K562 (cell line): ENCODE results near the gene THADA. TPM values are rescaled to one million over a fixed set of nuclear protein-coding genes. Genes with fewer than 3 reads are reported as not detected.
A peak's percentile ranks its signal among the peaks of the same experiment; 100 is the strongest.

Experiments used
- ATAC-seq: fragments of 200-7000 bp; cut with Tn5 transposase; 3 replicates; pipeline ENCODE4 v1.9.1; 2020; ENCODE audit warnings: moderate library complexity
- BruUV-seq: library from RNA; stranded (reverse); fragments of 400-500 nt; replicated peaks from 2 replicates; lab custom pipeline; 2021; lab: Mats Ljungman, UMichigan
- CTCF ChIA-PET: fragments of 300-600 bp; formaldehyde crosslinking; extraction: SDS; loops from one replicate; lab custom pipeline; 2021; ENCODE audit warnings: low intra/inter-chr PET ratio; lab: Yijun Ruan, JAX
- POLR2A ChIA-PET: fragments of 300-600, 350-650 bp; sonication (Branson Sonifier 250); formaldehyde crosslinking; extraction: SDS; loops from one replicate; lab custom pipeline; 2021; ENCODE audit warnings: antibody characterized with exemption, inconsistent platforms; lab: Yijun Ruan, JAX
- DNase-seq, 4 experiments: peaks; one replicate each; pipeline versions ENCODE4 v3.0.0 to v3.0.0-alpha.2; 2011 to 2018; ENCODE audit warnings: low spot score in 3 of 4, mixed read lengths in 3 of 4; ENCODE audit errors: extremely low read depth in 1 of 4
- FAIRE-seq: peaks from 2 replicates; lab custom pipeline; 2011; peaks lifted over from hg19 to GRCh38; lab: Jason Lieb, UNC
- H2AFZ ChIP-seq: 2 replicates; pipeline ENCODE4 v1.6.0; 2011; ENCODE audit warnings: low read depth, low read length, control low read depth, inconsistent platforms
- H3K27ac ChIP-seq: fragments of 200-600 bp; 3 replicates; pipeline ENCODE4 v1.8.0; 2011; ENCODE audit warnings: low read depth, mild to moderate bottlenecking, control low read depth, inconsistent platforms, low read length, moderate library complexity, mixed read lengths; ENCODE audit errors: extremely low read depth
- H3K27me3 ChIP-seq, 2 experiments: fragments of 300-600 bp in 1 of 2; 2 replicates in 1 of 2; 3 replicates in 1 of 2; pipeline versions ENCODE4 v1.6.0 to v1.8.0; 2011; ENCODE audit warnings: inconsistent platforms in 2 of 2, low read length in 2 of 2, mild to moderate bottlenecking in 1 of 2, mixed read lengths in 1 of 2, moderate library complexity in 1 of 2; ENCODE audit not compliant: control insufficient read depth in 2 of 2, insufficient read depth in 2 of 2
- H3K36me3 ChIP-seq: fragments of 300-600 bp; 3 replicates; pipeline ENCODE4 v1.8.0; 2011; ENCODE audit warnings: mild to moderate bottlenecking, low read length, inconsistent platforms; ENCODE audit not compliant: control insufficient read depth, insufficient read depth
- H3K4me1 ChIP-seq, 2 experiments: fragments of 200-600 bp in 1 of 2; replicated peaks in 1 of 2; 2 replicates in 1 of 2; 3 replicates in 1 of 2; pipeline versions ENCODE4 v1.5.1 to v1.8.0; 2011; ENCODE audit warnings: inconsistent platforms in 2 of 2, low read length in 2 of 2, mild to moderate bottlenecking in 1 of 2, mixed read lengths in 1 of 2, moderate library complexity in 1 of 2; ENCODE audit not compliant: control insufficient read depth in 2 of 2, insufficient read depth in 2 of 2
- H3K4me2 ChIP-seq: 2 replicates; pipeline ENCODE4 v1.6.1; 2011; ENCODE audit warnings: low read length, control low read depth, inconsistent platforms, mixed read lengths; ENCODE audit not compliant: insufficient read depth
- H3K4me3 ChIP-seq: fragments of 200-600 bp; sonication (generic), shearing (Covaris generic); 2 replicates; pipeline ENCODE4 v1.5.1; 2016; ENCODE audit warnings: control low read depth, inconsistent platforms
- H3K79me2 ChIP-seq: fragments of 200-600 bp; 3 replicates; pipeline ENCODE4 v1.8.0; 2011; ENCODE audit warnings: low read length, inconsistent platforms; ENCODE audit not compliant: control insufficient read depth, insufficient read depth
- H3K9ac ChIP-seq, 2 experiments: 2 replicates each; pipeline versions ENCODE4 v1.6.0 to v1.6.1; 2011; ENCODE audit warnings: low read depth in 2 of 2, low read length in 2 of 2, control low read depth in 1 of 2, inconsistent platforms in 1 of 2, mild to moderate bottlenecking in 1 of 2, mixed read lengths in 1 of 2; ENCODE audit not compliant: insufficient read depth in 1 of 2
- H3K9me1 ChIP-seq: one replicate; pipeline ENCODE4 v1.6.0; 2011; ENCODE audit warnings: inconsistent platforms, mild to moderate bottlenecking, low read length, moderate library complexity; ENCODE audit not compliant: control insufficient read depth, insufficient read depth
- H3K9me3 ChIP-seq: replicated peaks from 2 replicates; pipeline ENCODE4 v1.5.1; 2011; ENCODE audit warnings: low read depth, low read length, inconsistent platforms; ENCODE audit not compliant: control insufficient read depth, insufficient read depth
- H4K20me1 ChIP-seq: replicated peaks from 2 replicates; pipeline ENCODE4 v1.6.1; 2011; ENCODE audit warnings: low read length, inconsistent platforms, mixed read lengths; ENCODE audit not compliant: control insufficient read depth, insufficient read depth
- ARNT ChIP-seq, 2 experiments: fragments of 450-650 bp; IDR thresholded peaks; 2 replicates each; pipeline ENCODE4 v1.6.1; 2016; ENCODE audit warnings: mild to moderate bottlenecking in 1 of 2
- C11orf30 ChIP-seq: fragments of 450-650 bp; IDR thresholded peaks from 2 replicates; pipeline ENCODE4 v1.6.1; 2016; ENCODE audit warnings: low read depth, mild to moderate bottlenecking
- MAFK ChIP-seq: IDR thresholded peaks from 2 replicates; pipeline ENCODE4 v1.6.1; 2011; ENCODE audit warnings: low read length, improper control_type of control experiment
- ZNF316 ChIP-seq: fragments of 450-650 bp; IDR thresholded peaks from 2 replicates; pipeline ENCODE4 v1.6.1; 2016
- WGBS: fragments of 100-300 bp; shearing (Covaris generic); methylation state at CpG from one replicate; pipeline ENCODE4 v1.1.6; 2016; ENCODE audit warnings: low coverage, mixed read lengths; ENCODE audit not compliant: insufficient coverage; ENCODE audit errors: missing lambda C conversion rate; 5-methylcytosine and 5-hydroxymethylcytosine counted together
- in situ Hi-C: fragments of 300-500 bp; cut with MboI; formaldehyde crosslinking; loops from 4 replicates; pipeline ENCODE4 v1.15.0; 2018; ENCODE audit warnings: inconsistent platforms, mixed read lengths
- intact Hi-C: fragments of 100-400 bp; cut with micrococcal nuclease; formaldehyde crosslinking; loops from 2 replicates; pipeline ENCODE4 v1.14.2; 2022
- polyA plus RNA-seq, 8 experiments: library from polyadenylated mRNA; depleted of rRNA in 4 of 8; stranded (reverse) in 5 of 8; unstranded in 3 of 8; fragments of >200 nt; fragmentation: Nextera tagmentation in 2 of 8; fragmentation: Illumina TruSeq in 1 of 8; extraction: Ambion mirVana in 2 of 8; extraction: Trizol in 1 of 8; gene quantifications; 2 replicates each; pipeline versions ENCODE4 v1.2.1 to v1.2.3, GENCODE V29; 2011 to 2014; ENCODE audit warnings: inconsistent platforms in 1 of 8, missing spikeins in 1 of 8
- total RNA-seq, 7 experiments: library from RNA; depleted of rRNA in 6 of 7; stranded (reverse); fragments of >200 nt in 6 of 7; fragmentation: Illumina TruSeq in 2 of 7; extraction: Trizol in 2 of 7; gene quantifications; 2 replicates each; pipeline versions ENCODE4 v1.2.1 to v1.2.3, GENCODE V29; 2011 to 2021; ENCODE audit warnings: low replicate concordance in 1 of 7

The THADA gene
- total and polyA plus RNA-seq, 9 of the 15 experiments (the other 6 are each of a cell fraction or from before 2014, with no cell fraction given), result 17.8 to 34.7 (median 31.9) TPM

GRCh38 chr2:43294973-43295603 lies 300.8 kb downstream of the THADA start:
- intact Hi-C loops (no loop called here), in situ Hi-C loops (no loop called here)
- ATAC-seq, result no peak
- Histone ChIP-seq H2AFZ (no peak overlapping the region; the same call in 1 of the 2 replicates), H3K9ac (no peak overlapping the region; a peak in 2 of 4 replicates), H3K27ac (peak overlapping the region; percentile 97; the same call in 2 of the 3 replicates), H3K79me2 (no peaks in the 10 kb centered on the region), H3K9me1 (no peaks in the 10 kb centered on the region), H3K27me3 (no peaks in the 10 kb centered on the region), H3K36me3 (peaks cover 18% of the 10 kb centered on the region; the same call in 2 of the 3 replicates), H3K4me3 (no peak overlapping the region), H3K4me1 (peaks cover 10 to 32% of the 10 kb centered on the region in 2 experiments; a peak in 4 of 5 replicates), H4K20me1 (no peaks in the 10 kb centered on the region), H3K4me2 (no peak overlapping the region), H3K9me3 (no peaks in the 10 kb centered on the region)
- no peak for DNase-seq
- no peak for FAIRE-seq
- 79% methylated on average over 5 of the region's 5 CpGs for WGBS
- no TSS peak for BruUV-seq
- ChIA-PET CTCF (no interaction called here), POLR2A (no interaction called here)
- 0 out of 2 replicates have a peak, but pooled peaks have one; percentile 21 for TF ChIP-seq MAFK
- TF ChIP-seq ZNF316, result peak; percentile 54
- no peak for TF ChIP-seq ARNT (IDR thresholded peaks at IDR 0.05)
- peak; percentile 55; the same call in 1 of the 2 replicates for TF ChIP-seq C11orf30
